Left cardiac atrium (tissue), 4 donors: Measurements from ENCODE around the gene CDX2. TPM values are rescaled to one million over a fixed set of nuclear protein-coding genes. Genes with fewer than 3 reads are reported as not detected.

Source experiments
- ATAC-seq, 2 donors: fragments of 200-7000 bp; cut with Tn5 transposase; one replicate each; pipeline ENCODE4 v1.9.1; 2020; ENCODE audit warnings: mild to moderate bottlenecking in 2 of 2, moderate library complexity in 2 of 2
- DNase-seq: peaks from one replicate; pipeline ENCODE4 v3.0.0-alpha.2; 2020
- intact Hi-C, 2 donors: fragments of 100-400 bp; cut with DNase I; formaldehyde crosslinking; loops; one replicate each; pipeline versions ENCODE4 v1.14.1 to v1.15.1; 2022 to 2023
- total RNA-seq, 2 donors: library from RNA; stranded (reverse); fragmentation: NEBNext Ultra II Directional; extraction: Animal tissue kit (Norgen Biotek cat#: 25700); gene quantifications; one replicate each; pipeline ENCODE4 v1.2.1, GENCODE V29; 2021
- donor health status: DM: no; HTN: yes; CAD: no.
- donor health status: DM: no; HTN: yes; CAD: no; lungs with severe emphysema.
- donor health status: DM: yes; HTN: yes; CAD: no.
- donor health status: Dilated cardiomyopathy.

Gene CDX2
- total RNA-seq, 2 donors from 2014 or later, result not detected

GRCh38 chr13:27980280-27980998 is 11.3 kb upstream of the CDX2 start:
- ATAC-seq (no peak), DNase-seq (no peak)
- intact Hi-C loops, result loop anchor here in 1 of 2 donors (5.0 to 10.0 kb wide), 2 partner anchors 446 to 608 kb away; no protein-coding TSS in a partner anchor

- DNase-seq, result no peak
- no peak for ATAC-seq
These were observed 10.7 kb upstream of the CDX2 start for GRCh38 chr13:27979765-27980279.

GRCh38 chr13:27979001-27979643 is 10.0 kb upstream of the CDX2 start:
- DNase-seq (no peak), ATAC-seq (no peak)
- intact Hi-C loops, result loop anchor here in 1 of 2 donors (5.0 kb wide), 1 partner anchor 147 kb away; no protein-coding TSS in a partner anchor

More at GRCh38 chr13:27979765-27980279, 10.7 kb upstream of the CDX2 start:
- intact Hi-C loops, result loop anchor here (5.0 to 10.0 kb wide), 3 partner anchors 148 to 608 kb away; no protein-coding TSS in a partner anchor

GRCh38 chr13:27978301-27978968 is 9.3 kb upstream of the CDX2 start:
- intact Hi-C loops, result loop anchor here in 1 of 2 donors (5.0 kb wide), 1 partner anchor 146 kb away; no protein-coding TSS in a partner anchor
- ATAC-seq, result no peak
- DNase-seq, result no peak

- intact Hi-C loops, result loop anchor here in 1 of 2 donors (5.0 kb wide), 1 partner anchor 145 kb away; no protein-coding TSS in a partner anchor
- ATAC-seq (no peak), DNase-seq (no peak)
These were observed 8.6 kb upstream of the CDX2 start for GRCh38 chr13:27977476-27978300.

GRCh38 chr13:27976362-27977091 is 7.4 kb upstream of the CDX2 start:
- intact Hi-C loops, result loop anchor here in 1 of 2 donors (5.0 kb wide), 1 partner anchor 144 kb away; no protein-coding TSS in a partner anchor
- no peak for ATAC-seq
- DNase-seq, result no peak

- intact Hi-C loops, result loop anchor here in 1 of 2 donors (5.0 kb wide), 1 partner anchor 143 kb away; no protein-coding TSS in a partner anchor
- no peak for ATAC-seq
- no peak for DNase-seq
These were observed 6.6 kb upstream of the CDX2 start for GRCh38 chr13:27975564-27976361.

- no peak for DNase-seq
- intact Hi-C loops, result no loop called here
- no peak for ATAC-seq
These were observed 5.0 kb upstream of the CDX2 start for GRCh38 chr13:27973961-27974662.

- intact Hi-C loops, result no loop called here
- ATAC-seq, result no peak
- no peak for DNase-seq
These were observed 4.2 kb upstream of the CDX2 start for GRCh38 chr13:27973291-27973690.

GRCh38 chr13:27972478-27972820 is 3.3 kb upstream of the CDX2 start:
- DNase-seq (no peak), ATAC-seq (no peak)
- intact Hi-C loops, result no loop called here

- intact Hi-C loops, result no loop called here
- DNase-seq (no peak), ATAC-seq (no peak)
These were observed 2.8 kb upstream of the CDX2 start for GRCh38 chr13:27971776-27972477.

- ATAC-seq (no peak), DNase-seq (no peak)
- intact Hi-C loops, result no loop called here
These were observed 2.1 kb upstream of the CDX2 start for GRCh38 chr13:27971236-27971645.

- DNase-seq (no peak), ATAC-seq (no peak)
- intact Hi-C loops, result no loop called here
These were observed 1.5 kb upstream of the CDX2 start for GRCh38 chr13:27970382-27971235.

GRCh38 chr13:27969866-27970229 is 733 bp upstream of the CDX2 start:
- ATAC-seq (no peak), DNase-seq (no peak)
- intact Hi-C loops, result no loop called here

GRCh38 chr13:27968316-27969081 is 616 bp downstream of the CDX2 start:
- DNase-seq, result no peak
- intact Hi-C loops, result no loop called here
- ATAC-seq, result no peak
